ENCODE results near the gene L1TD1.
"Not testable (repeated sequence)": the region's sequence is repeated elsewhere in the genome, so short reads cannot be mapped to it uniquely, and the experiment has no call there.

Gene L1TD1

GRCh38 chr1:62184336-62184735, 10.3 kb upstream of the L1TD1 start:
- no peak overlapping the region for H3K4me3 Mint-ChIP-seq
- H3K36me3 Mint-ChIP-seq (ENCODE audit: low read depth) = no peaks in the 10 kb centered on the region
- H3K27ac Mint-ChIP-seq = peak overlapping the region in 2 of 3 experiments; percentile 54 to 88
- peaks cover 2% of the 10 kb centered on the region for H3K9me3 Mint-ChIP-seq
- no peak for TF ChIP-seq CTCF (IDR thresholded peaks at IDR 0.05; ENCODE audit: unreplicated experiment in 3 of 3)
- H3K27me3 Mint-ChIP-seq (ENCODE audit: low read depth) = peaks cover 7% of the 10 kb centered on the region
- peaks cover 39% of the 10 kb centered on the region for H3K4me1 Mint-ChIP-seq

GRCh38 chr1:62185233-62185632, 9.4 kb upstream of the L1TD1 start:
- H3K27ac Mint-ChIP-seq; H3K9me3 Mint-ChIP-seq; H3K4me3 Mint-ChIP-seq; H3K36me3 Mint-ChIP-seq (ENCODE audit: low read depth); H3K27me3 Mint-ChIP-seq (ENCODE audit: low read depth): not testable (repeated sequence)
- H3K4me1 Mint-ChIP-seq = peaks cover 32% of the 10 kb centered on the region

GRCh38 chr1:62185677-62186076, 9.0 kb upstream of the L1TD1 start:
- Mint-ChIP-seq H3K4me1 (peaks cover 30% of the 10 kb centered on the region), H3K4me3 (no peak overlapping the region), H3K9me3 (peaks cover 2% of the 10 kb centered on the region), H3K27ac (no peak overlapping the region), H3K36me3 (ENCODE audit: low read depth) (no peaks in the 10 kb centered on the region), H3K27me3 (ENCODE audit: low read depth) (peaks cover 7% of the 10 kb centered on the region)
- no peak for TF ChIP-seq CTCF (IDR thresholded peaks at IDR 0.05; ENCODE audit: unreplicated experiment in 3 of 3)

- Mint-ChIP-seq H3K27ac (no peak overlapping the region), H3K4me3 (no peak overlapping the region), H3K36me3 (ENCODE audit: low read depth) (no peaks in the 10 kb centered on the region), H3K27me3 (ENCODE audit: low read depth) (peaks cover 6% of the 10 kb centered on the region), H3K9me3 (peaks cover 2% of the 10 kb centered on the region), H3K4me1 (peaks cover 14% of the 10 kb centered on the region)
- no peak for TF ChIP-seq CTCF (IDR thresholded peaks at IDR 0.05; ENCODE audit: unreplicated experiment in 3 of 3)
Measured at GRCh38 chr1:62187548-62187947, 7.1 kb upstream of the L1TD1 start.

- Mint-ChIP-seq H3K27me3 (ENCODE audit: low read depth) (peaks cover 8% of the 10 kb centered on the region), H3K27ac (no peak overlapping the region), H3K9me3 (peaks cover 2% of the 10 kb centered on the region), H3K4me1 (peaks cover 9% of the 10 kb centered on the region), H3K4me3 (no peak overlapping the region), H3K36me3 (ENCODE audit: low read depth) (no peaks in the 10 kb centered on the region)
- TF ChIP-seq CTCF (IDR thresholded peaks at IDR 0.05; ENCODE audit: unreplicated experiment in 3 of 3) = no peak
Measured at GRCh38 chr1:62188111-62188510, 6.5 kb upstream of the L1TD1 start.

GRCh38 chr1:62196086-62196690, 1.5 kb downstream of the L1TD1 start:
- TF ChIP-seq CTCF (IDR thresholded peaks at IDR 0.05; ENCODE audit: unreplicated experiment in 3 of 3) = no peak
- peaks cover 18% of the 10 kb centered on the region for H3K4me1 Mint-ChIP-seq
- H3K4me3 Mint-ChIP-seq = peak overlapping the region; percentile 71 to 77 (median 76)
- peaks cover 60% of the 10 kb centered on the region for H3K27me3 Mint-ChIP-seq (ENCODE audit: low read depth)
- H3K36me3 Mint-ChIP-seq (ENCODE audit: low read depth) = no peaks in the 10 kb centered on the region
- H3K9me3 Mint-ChIP-seq = peaks cover 7% of the 10 kb centered on the region
- no peak overlapping the region for H3K27ac Mint-ChIP-seq

All from nephron (organoid).